ENCODE measurements around the gene ZFP90.

- TF ChIP-seq, protein P1, sequence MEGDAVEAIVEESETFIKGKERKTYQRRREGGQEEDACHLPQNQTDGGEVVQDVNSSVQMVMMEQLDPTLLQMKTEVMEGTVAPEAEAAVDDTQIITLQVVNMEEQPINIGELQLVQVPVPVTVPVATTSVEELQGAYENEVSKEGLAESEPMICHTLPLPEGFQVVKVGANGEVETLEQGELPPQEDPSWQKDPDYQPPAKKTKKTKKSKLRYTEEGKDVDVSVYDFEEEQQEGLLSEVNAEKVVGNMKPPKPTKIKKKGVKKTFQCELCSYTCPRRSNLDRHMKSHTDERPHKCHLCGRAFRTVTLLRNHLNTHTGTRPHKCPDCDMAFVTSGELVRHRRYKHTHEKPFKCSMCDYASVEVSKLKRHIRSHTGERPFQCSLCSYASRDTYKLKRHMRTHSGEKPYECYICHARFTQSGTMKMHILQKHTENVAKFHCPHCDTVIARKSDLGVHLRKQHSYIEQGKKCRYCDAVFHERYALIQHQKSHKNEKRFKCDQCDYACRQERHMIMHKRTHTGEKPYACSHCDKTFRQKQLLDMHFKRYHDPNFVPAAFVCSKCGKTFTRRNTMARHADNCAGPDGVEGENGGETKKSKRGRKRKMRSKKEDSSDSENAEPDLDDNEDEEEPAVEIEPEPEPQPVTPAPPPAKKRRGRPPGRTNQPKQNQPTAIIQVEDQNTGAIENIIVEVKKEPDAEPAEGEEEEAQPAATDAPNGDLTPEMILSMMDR (IDR thresholded peaks at IDR 0.05; ENCODE audit: low read depth, low read length): no peak
- TF ChIP-seq POLR2A (IDR thresholded peaks at IDR 0.05; ENCODE audit: extremely low read depth, insufficient read length) (no peak), MYC (IDR thresholded peaks at IDR 0.05; ENCODE audit: low read depth, low read length) (no peak)
Observed at GRCh38 chr16:68499006-68499405, 40.1 kb upstream of the ZFP90 start.
